GM19328 (cell line): ENCODE measurements around the gene MALAT1.
"Not testable (repeated sequence)": the region's sequence is repeated elsewhere in the genome, so short reads cannot be mapped to it uniquely, and the experiment has no call there.

Experiments used
- ATAC-seq: cut with Tn5 transposase; IDR thresholded peaks from one replicate; pipeline ENCODE4 v1.9.1; 2021; ENCODE audit warnings: mild to moderate bottlenecking, moderate library complexity; ENCODE audit not compliant: unreplicated experiment

MALAT1 gene

GRCh38 chr11:65516135-65516968 is 17.5 kb downstream of the MALAT1 start:
- ATAC-seq, result no peak

GRCh38 chr11:65518941-65519549 is 20.2 kb downstream of the MALAT1 start:
- ATAC-seq, result not testable (repeated sequence)

- ATAC-seq, result not testable (repeated sequence)
Measured at GRCh38 chr11:65521777-65522521, 23.1 kb downstream of the MALAT1 start.

- not testable (repeated sequence) for ATAC-seq
Measured at GRCh38 chr11:65522718-65523630, 24.1 kb downstream of the MALAT1 start.

- ATAC-seq, result not testable (repeated sequence)
Measured at GRCh38 chr11:65523631-65523968, 24.8 kb downstream of the MALAT1 start.

GRCh38 chr11:65524014-65524740 is 25.3 kb downstream of the MALAT1 start:
- ATAC-seq, result no peak

- peak; percentile 55 for ATAC-seq
Measured at GRCh38 chr11:65524741-65525545, 26.1 kb downstream of the MALAT1 start, which contains the start of gene SCYL1. Gene SCYL1, plus strand, starts transcription at chr11:65525083. Its CDS starts 71 bp downstream, at chr11:65525154.

GRCh38 chr11:65525546-65526480 is 27.0 kb downstream of the MALAT1 start:
- ATAC-seq, result no peak

- no peak for ATAC-seq
Measured at GRCh38 chr11:65526744-65527143, 27.9 kb downstream of the MALAT1 start.

GRCh38 chr11:65528819-65529350 is 30.0 kb downstream of the MALAT1 start:
- ATAC-seq, result no peak

- ATAC-seq, result no peak
Measured at GRCh38 chr11:65529475-65530156, 30.8 kb downstream of the MALAT1 start.

GRCh38 chr11:65530157-65530496 is 31.3 kb downstream of the MALAT1 start:
- ATAC-seq, result no peak

- no peak for ATAC-seq
Measured at GRCh38 chr11:65532388-65533064, 33.7 kb downstream of the MALAT1 start.

- ATAC-seq, result no peak
Measured at GRCh38 chr11:65535102-65535501, 36.3 kb downstream of the MALAT1 start.

- no peak for ATAC-seq
Measured at GRCh38 chr11:65536412-65537295, 37.8 kb downstream of the MALAT1 start.

- no peak for ATAC-seq
Measured at GRCh38 chr11:65537296-65537597, 38.4 kb downstream of the MALAT1 start.
